Measurements from ENCODE around the gene HOXA3.

The HOXA3 gene

DNA sequence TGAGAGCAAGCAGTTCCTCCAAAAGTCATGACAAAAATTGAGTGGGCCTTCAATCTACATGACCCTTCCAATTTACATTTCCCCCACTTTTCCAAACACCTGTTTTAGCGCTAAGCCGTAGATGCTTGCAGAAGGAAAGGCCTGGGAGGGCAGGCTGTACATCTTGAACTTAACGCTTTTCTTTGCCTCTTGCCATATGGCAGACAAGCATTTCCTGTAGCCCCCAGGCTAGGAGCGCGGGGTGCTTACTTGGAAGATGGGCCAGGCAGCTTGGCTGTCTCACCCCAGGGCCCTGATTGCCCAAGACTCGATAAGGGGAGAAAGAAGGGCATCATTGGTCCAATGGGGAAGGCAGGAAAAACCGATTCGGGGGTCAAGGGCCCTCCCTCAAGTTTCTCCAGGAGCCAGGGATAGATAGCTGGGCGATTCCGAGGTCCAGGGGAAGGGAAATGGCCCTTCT, 20.0 kb upstream of the HOXA3 start:
- no peak overlapping the region for H3K4me3 ChIP-seq (ENCODE audit: low read depth, low read length)
- no peak for DNase-seq
- TF ChIP-seq, protein P1, sequence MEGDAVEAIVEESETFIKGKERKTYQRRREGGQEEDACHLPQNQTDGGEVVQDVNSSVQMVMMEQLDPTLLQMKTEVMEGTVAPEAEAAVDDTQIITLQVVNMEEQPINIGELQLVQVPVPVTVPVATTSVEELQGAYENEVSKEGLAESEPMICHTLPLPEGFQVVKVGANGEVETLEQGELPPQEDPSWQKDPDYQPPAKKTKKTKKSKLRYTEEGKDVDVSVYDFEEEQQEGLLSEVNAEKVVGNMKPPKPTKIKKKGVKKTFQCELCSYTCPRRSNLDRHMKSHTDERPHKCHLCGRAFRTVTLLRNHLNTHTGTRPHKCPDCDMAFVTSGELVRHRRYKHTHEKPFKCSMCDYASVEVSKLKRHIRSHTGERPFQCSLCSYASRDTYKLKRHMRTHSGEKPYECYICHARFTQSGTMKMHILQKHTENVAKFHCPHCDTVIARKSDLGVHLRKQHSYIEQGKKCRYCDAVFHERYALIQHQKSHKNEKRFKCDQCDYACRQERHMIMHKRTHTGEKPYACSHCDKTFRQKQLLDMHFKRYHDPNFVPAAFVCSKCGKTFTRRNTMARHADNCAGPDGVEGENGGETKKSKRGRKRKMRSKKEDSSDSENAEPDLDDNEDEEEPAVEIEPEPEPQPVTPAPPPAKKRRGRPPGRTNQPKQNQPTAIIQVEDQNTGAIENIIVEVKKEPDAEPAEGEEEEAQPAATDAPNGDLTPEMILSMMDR (IDR thresholded peaks at IDR 0.05; ENCODE audit: low read depth, low read length, missing control alignments) = no peak
- in situ Hi-C loops (cut with HindIII; ENCODE audit: low pct_ligation_motif_present, low sequenced_read_pairs) = no loop called here
- H3K36me3 ChIP-seq (replicated peaks) = no peaks in the 10 kb centered on the region
- H3K27ac ChIP-seq = no peak overlapping the region
- peaks cover 98% of the 10 kb centered on the region for H3K27me3 ChIP-seq (replicated peaks)

DNA sequence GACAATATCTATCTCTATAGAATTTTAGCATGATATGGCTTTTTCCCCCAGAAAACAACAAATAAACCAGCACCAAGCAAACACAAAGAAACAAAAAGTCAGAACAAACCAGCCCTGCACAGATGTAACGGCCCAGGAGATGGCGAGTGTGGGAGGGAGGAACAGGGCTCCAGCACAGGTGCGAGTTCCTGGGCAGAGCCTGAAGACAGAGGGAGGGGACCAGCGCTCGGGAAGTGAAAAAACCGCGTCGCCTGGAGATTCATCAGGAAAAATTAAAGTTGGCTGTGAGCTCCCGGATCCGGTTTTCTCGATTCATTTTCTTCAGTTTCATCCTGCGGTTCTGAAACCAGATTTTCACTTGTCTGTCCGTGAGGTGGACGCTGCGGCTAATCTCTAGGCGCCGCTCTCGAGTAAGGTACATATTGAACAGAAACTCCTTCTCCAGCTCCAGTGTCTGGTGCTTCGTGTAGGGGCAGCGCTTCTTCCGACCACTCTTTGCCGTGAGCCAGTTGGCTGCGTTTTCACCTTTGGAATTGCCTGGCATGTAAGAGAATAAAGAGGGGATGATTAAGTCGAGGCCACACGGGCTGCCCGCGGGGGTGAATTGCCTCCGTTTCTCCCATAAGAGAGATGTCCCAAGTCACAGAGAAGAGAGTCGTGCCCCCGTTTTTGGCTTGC, 19.4 kb upstream of the HOXA3 start:
- peaks cover 98% of the 10 kb centered on the region for H3K27me3 ChIP-seq (replicated peaks)
- TF ChIP-seq, protein P1 (IDR thresholded peaks at IDR 0.05; ENCODE audit: low read depth, low read length, missing control alignments) = no peak
- no peak overlapping the region for H3K4me3 ChIP-seq (ENCODE audit: low read depth, low read length)
- in situ Hi-C loops (cut with HindIII; ENCODE audit: low pct_ligation_motif_present, low sequenced_read_pairs) = no loop called here
- H3K36me3 ChIP-seq (replicated peaks) = no peaks in the 10 kb centered on the region
- no peak for DNase-seq
- no peak overlapping the region for H3K27ac ChIP-seq

DNA sequence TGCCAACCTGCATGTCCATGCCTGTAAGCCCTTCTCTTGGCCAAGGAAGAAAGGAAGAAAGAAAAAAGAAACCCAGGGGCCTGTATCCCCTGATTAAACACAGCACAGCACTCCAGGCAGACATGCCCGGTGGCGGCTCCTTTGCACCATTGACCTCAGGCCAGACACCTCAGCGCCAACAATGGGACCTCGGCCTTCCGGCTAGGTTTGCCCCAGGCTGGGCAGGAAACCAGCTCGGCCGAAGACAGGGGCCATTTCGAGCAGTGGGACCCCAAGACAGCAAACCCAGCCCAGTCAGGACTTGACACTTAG, 18.9 kb upstream of the HOXA3 start:
- DNase-seq = no peak
- Histone ChIP-seq H3K27me3 (replicated peaks) (peaks cover 98% of the 10 kb centered on the region), H3K36me3 (replicated peaks) (no peaks in the 10 kb centered on the region), H3K4me3 (ENCODE audit: low read depth, low read length) (no peak overlapping the region), H3K27ac (no peak overlapping the region)
- TF ChIP-seq, protein P1 (IDR thresholded peaks at IDR 0.05; ENCODE audit: low read depth, low read length, missing control alignments) = no peak
- in situ Hi-C loops (cut with HindIII; ENCODE audit: low pct_ligation_motif_present, low sequenced_read_pairs) = no loop called here

DNA sequence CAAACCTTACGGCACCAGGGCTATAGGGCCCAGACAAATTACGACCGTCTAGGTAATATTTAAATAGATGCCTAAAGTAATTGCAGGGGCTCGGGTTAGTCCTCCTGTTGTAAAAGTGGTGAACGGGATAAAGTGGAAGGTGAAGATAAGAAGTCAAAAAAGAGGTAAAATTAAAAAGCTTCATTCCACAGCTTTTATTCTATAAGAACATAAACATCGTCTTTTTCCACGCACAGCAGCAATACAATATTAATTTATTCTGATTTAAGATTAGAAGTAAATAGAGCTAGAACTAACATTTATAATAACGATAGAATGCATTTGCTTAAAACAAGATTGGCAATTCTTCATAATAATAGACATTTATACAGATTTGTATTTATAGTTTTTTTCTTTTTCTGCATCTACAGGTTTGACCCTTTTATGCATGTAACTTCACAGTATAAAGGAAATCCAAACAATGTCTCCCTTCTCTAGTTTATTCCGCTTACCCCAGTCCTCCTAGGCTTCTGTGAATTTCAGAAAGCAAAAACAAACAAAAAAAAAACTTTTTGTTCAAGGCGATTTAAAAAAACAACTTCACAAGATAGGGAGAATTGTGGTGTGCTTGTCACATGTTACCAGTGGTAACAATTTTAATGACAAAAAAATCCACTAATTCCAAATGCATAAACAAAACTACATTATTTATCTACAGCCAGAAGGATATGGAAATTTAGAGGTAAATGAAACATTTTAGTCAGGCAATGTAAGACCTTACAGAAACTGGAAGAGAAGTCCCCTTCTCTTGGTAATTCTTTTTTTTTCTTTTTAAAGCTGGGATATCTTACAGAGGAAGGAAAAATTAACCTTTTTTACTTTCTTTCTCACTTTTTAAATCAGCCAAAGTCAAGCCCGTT, 18.3 kb upstream of the HOXA3 start:
- TF ChIP-seq, protein P1 (IDR thresholded peaks at IDR 0.05; ENCODE audit: low read depth, low read length, missing control alignments) = no peak
- in situ Hi-C loops (cut with HindIII; ENCODE audit: low pct_ligation_motif_present, low sequenced_read_pairs) = no loop called here
- Histone ChIP-seq H3K4me3 (ENCODE audit: low read depth, low read length) (no peak overlapping the region), H3K36me3 (replicated peaks) (no peaks in the 10 kb centered on the region), H3K27ac (no peak overlapping the region), H3K27me3 (replicated peaks) (peaks cover 98% of the 10 kb centered on the region)
- DNase-seq = no peak

DNA sequence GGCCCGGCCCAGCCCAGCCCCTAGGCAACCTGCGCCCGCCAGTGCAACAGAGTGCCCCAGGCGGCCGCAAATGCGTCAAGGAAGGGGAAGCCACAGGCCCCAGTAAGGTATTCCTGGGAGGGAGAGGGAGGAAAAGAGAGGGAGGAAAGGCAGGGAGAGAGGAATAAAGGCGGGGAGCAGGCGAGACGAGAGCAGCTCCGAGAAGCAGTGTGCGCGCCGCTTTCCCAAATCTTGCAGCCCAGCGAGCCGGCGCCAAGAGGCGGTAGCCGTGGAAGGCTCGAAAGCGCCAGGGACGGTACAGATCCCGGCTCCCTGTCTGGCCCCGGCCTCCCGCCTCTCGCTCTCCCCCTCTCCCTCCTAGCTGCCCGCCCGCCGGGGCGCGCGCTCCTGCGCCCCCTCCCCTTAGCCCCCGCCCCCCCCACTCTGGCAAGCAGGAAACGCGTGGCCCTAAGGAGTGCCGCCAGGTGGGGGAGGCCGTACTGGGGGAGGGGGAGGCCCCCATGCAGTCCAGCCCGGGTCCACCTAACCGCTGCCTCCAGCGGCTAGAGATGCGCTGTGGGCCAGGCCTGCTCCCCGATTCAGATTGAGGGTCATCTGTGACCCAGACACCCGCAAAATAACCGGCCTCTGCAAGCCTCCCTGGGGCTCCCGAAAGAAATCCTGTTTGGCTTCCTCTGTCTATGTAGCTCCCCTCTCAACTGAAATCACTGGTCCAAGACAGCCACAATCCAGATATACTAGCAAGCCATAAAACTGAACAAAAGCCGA, 17.5 kb upstream of the HOXA3 start:
- no peaks in the 10 kb centered on the region for H3K36me3 ChIP-seq (replicated peaks)
- DNase-seq = no peak
- no peak overlapping the region for H3K27ac ChIP-seq
- H3K4me3 ChIP-seq (ENCODE audit: low read depth, low read length) = no peak overlapping the region
- H3K27me3 ChIP-seq (replicated peaks) = peaks cover 98% of the 10 kb centered on the region
- TF ChIP-seq, protein P1 (IDR thresholded peaks at IDR 0.05; ENCODE audit: low read depth, low read length, missing control alignments) = no peak
- in situ Hi-C loops (cut with HindIII; ENCODE audit: low pct_ligation_motif_present, low sequenced_read_pairs) = loop anchor here (10.0 kb wide), 1 partner anchor 795 kb away; no protein-coding TSS in a partner anchor
